ENCODE measurements around the gene FAM169A.
"Not testable (repeated sequence)": the region's sequence is repeated elsewhere in the genome, so short reads cannot be mapped to it uniquely, and the experiment has no call there.

FAM169A gene

DNA sequence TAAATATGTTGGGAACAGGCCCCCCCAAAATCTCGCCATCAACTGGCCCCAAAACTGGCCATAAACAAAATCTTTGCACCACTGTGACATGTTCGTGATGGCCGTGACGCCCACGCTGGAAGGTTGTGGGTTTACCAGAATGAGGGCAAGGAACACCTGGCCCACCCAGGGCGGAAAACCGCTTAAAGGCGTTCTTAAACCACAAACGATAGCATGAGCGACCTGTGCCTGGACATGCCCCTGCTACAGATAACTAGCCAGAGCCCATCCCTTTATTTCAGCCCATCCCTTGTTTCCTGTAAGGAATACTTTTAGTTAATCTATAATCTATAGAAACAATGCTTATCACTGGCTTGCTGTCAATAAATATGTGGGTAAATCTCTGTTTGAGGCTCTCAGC, 3.2 kb upstream of the FAM169A start:
- DNase-seq (ENCODE audit: low read depth), result not testable (repeated sequence)

DNA sequence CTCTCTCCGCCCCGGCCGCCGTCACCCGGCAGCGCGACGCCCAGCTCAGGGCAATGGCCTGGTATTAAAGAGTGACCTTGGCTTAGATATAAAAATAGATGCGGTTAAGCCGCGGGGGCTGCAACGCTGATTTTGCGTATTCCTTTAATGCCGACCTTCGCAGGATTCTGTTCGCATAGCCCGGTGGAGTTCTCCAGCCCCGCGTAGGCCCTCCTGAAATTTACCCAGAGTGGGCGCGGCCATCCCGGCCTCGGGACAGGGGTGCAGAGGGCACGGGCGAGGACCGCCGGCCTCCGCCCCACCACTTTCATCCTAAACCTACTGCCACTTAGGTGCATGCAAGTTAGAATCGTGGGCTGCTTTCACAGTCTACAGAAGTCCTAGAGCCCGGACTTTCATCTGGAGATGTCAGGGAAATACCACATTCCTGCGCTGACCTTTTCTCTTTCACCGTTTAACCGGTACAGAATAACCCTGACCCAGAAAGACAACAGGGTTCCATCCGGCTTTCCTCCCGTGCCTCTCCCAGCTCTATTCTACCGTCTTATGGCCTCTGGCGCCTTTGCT, 492 bp upstream of the FAM169A start:
- DNase-seq (ENCODE audit: low read depth), result no peak

DNA sequence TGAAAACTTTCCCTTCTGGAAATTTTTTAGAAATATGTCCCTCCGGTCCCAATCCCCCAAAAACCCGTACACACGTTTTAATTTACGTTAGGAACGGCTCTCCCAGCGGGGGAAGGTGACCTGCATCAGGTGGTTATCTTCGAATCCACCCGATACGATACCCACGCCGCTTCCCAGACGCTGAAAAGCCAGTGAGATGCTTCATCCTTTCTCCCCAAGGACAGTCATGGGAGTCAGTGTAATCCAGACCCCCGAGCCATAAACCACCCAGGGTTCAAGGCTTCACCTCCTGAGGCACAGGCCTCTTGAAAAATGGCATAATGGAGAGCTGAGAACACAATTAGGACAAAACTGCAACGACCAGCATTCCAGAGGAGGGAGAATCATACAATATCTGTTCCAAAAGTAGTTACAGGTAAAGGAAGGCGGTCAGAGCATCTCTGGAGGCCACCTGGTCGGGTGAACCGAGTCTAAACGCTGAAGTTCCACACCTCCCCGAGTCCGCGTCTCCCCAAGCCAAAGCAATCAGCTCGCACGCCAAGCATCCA, 857 bp downstream of the FAM169A start:
- DNase-seq (ENCODE audit: low read depth), result no peak

DNA sequence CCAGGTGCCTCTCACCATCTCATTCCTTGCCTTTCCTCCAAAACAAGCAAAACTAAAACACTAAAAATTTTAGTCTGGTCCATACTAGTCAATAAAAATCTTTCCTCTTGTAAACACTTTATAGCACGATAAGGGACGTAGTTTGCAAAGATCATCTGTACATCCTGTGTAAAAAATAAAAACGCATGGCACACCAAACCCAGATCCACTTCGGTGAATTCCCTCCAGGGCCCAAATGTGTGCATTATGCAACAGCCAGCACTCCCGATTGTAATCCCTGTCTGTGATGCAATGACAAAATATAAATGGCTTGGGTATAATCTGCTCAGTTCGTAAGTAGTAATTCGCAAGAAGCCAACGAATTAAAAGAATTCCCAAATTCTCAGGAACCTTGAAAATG, 1.4 kb downstream of the FAM169A start:
- DNase-seq (ENCODE audit: low read depth), result no peak

DNA sequence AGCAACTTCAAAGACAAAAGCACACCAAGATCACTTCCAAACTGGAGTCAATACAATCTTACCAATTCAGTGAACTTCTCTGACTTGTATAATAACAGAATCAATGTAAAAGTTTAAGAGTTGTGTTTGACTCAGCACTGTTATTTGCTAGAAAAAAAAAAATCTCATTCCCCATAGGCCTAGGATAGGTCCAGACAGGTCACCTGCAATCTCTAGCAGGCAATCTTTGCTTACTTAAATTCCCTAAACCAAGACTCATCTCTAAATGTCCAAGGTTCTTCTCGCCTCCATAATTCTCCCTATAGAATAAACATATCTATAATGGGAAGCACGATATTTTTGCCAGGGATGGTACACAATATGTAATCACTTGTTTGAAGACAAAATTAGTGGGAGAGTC, 2.5 kb downstream of the FAM169A start:
- DNase-seq (ENCODE audit: low read depth), result no peak

DNA sequence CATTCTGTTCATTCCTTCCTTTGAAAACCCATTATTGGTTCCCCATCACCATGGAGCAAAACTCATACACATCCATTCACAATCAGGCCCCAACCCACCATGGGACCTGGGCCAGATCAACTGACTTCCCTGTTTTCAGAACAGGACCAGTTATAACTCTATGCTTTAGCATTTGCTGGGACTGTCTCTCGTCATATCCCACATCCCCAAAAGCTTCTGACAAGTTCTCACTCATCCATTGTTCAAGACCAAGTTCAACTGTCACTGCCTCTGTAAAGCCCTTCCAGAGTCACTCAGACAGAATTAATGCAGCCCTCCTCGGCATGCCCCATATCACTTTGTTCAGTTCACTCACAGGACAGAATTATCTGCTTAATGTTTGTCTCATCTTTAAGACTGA, 4.0 kb downstream of the FAM169A start:
- no peak for DNase-seq (ENCODE audit: low read depth)

DNA sequence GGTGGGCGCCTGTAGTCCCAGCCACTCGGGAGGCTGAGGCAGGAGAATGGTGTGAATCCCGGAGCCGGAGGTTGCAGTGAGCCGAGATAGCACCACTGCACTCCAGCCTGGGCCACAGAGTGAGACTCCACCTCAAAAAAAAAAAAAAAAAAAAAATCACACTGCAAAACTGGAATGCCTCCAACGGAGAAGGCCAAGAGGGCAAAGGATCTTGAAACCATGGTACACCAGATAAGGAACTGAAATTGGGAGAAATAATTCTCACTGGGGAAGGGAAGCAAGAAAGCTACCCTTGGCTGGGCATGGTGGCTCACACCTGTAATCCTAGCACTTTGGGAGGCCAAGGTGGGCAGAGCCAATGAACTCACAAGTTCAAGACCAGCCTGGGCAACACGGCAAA, 9.2 kb downstream of the FAM169A start:
- DNase-seq (ENCODE audit: low read depth), result not testable (repeated sequence)

DNA sequence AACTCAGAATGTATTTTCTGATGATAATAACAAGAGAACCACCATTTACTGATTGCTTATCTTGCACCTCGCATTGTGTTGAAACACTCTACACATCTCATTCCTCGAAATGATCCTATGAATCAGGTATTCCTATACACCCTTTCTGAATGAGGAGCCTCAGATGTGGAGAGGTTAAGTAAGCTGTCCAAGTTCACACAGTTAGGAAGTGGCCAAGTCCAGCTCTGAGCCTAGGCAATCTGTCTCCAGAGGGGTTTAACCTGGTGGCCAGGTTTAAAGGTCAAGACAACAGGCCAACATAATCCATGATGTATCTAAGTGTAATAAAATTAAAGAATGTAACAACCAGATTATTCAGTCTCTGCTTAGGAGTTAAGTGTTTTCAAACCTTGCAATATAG, 12.9 kb downstream of the FAM169A start:
- no peak for DNase-seq (ENCODE audit: low read depth)

DNA sequence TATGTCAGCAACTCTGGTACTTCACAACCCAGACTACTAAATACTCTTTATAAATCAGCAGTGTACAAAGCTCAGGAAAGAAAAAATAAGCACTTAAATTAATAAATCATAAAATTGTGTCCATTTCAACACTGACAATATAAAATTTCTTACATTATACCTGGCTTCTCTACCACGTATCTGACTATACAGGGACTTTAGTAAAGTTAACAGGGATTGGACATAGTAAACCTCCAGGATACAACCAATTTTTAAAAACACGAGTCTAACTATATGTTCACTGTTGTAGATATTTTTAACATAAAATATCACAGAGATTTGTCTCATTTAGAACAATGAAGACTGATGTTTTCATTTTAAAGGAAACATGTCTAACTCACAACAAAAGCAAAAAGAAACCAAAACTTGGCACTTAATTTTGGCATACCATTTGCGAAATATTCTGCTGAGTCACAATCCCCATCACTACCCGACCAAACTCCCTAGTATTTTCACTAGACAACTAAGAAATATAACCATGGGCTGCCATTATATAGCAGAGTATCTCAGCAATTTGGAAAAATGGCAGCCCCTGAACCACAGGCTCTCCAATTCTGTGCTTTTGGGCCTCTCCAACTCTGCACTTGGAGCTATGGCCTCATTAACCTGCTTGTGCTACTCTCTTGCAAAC, 14.4 kb downstream of the FAM169A start:
- no peak for DNase-seq (ENCODE audit: low read depth)

DNA sequence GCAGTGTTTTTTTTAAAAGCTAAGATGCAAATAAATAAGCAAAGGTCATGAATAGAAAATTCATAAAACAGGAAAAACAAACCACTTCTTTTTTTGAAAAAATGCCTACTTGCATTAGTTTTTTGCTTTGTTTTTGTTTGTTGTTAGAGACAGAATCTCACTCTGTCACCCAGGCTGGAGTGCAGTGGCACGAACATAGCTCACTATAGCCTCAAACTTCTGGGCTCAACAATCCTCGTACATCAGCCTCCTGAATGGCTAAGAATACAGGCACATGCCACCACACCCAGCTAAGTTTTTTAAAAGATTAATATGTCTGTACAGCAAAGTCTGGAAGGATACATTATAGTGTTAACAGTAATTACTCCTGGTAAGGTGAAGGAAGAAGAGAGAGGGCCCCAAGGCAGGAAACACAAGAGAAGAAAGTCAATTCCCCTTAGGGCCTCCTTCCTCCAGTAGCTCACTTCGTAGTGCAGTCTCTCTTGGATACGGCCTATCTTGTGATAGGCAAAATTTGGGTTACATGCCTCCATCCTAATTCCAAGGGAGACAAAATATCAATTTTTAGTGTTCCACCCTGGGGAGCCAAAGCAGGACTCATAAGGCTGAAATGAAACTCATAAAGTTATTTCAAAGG, 15.3 kb downstream of the FAM169A start:
- DNase-seq (ENCODE audit: low read depth), result no peak

DNA sequence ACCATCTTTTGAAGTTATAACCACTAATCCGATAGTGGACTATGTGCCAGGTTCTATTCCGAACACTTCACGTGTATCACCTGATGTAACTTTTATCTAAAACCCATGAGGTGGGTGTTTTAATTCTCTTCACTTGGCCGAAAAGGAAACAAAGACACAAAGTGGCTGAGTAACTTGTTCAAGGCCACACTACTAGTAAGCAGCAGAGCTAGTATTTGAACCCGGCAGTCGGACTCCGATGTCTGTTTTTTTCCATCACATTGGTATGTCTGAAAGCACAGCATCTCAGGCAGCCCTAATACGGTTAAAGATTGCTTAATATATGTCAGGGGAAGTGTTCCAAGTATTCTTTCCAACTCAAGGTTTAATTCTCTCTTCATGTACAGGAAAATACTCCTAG, 16.2 kb downstream of the FAM169A start:
- no peak for DNase-seq (ENCODE audit: low read depth)

DNA sequence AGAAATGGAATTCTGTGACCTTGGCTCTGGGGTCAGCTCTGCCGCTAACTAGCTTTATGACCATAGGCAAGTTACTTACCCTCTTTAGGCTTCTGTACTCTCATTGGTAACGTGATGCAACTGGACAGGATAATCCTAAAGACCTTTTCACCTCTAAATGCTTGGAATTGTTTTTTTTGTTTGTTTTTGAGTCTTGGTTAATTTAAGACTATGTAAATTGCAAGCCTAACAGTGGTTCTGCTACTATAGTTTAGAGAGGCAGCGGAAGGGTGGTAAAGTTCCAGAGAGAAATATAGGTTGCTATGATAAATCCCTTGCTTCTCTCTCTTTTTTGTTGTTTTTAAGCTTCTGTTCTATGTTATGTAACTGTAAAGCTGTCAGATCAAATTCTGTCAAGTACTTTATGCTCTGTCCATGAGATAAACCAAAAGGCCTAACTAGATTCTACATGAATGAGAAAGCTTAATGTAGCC, 17.6 kb downstream of the FAM169A start:
- no peak for DNase-seq (ENCODE audit: low read depth)

DNA sequence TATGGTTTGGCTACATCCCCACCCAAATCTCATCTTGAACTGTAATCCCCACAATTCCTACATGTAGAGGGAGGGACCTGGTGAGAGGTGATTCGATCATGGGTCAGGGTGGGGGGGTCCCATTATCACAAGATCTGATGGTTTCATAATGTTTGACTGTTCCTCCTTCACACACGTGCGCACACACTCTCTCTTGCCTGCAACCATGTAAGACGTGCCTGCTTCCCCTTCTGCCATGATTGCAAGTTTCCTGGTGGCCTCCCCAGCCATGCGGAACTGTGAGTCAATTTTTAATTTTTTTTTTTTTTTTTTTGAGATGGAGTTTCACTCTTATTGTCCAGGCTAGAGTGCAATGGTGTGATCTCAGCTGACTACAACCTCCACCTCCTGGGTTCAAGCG, 27.0 kb downstream of the FAM169A start:
- no peak for DNase-seq (ENCODE audit: low read depth)

DNA sequence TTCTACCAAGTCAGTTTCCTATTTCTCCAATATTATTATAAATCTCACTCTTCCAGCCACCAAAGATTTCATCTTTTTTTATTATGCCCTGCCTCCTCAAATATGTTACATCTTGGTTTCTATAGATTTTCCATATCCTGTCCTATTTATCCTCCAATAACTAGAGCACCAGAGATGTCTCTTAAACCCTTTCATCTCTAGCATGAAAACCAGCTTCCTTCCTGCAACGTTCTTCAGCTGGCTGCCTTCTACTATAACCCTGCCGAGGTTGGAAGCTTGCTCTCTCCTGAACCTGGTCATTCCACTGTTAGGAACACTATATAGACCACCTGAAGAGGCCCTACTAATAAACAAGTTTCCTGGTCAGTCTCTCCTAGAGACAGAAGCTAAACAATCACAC, 27.9 kb downstream of the FAM169A start:
- no peak for DNase-seq (ENCODE audit: low read depth)

DNA sequence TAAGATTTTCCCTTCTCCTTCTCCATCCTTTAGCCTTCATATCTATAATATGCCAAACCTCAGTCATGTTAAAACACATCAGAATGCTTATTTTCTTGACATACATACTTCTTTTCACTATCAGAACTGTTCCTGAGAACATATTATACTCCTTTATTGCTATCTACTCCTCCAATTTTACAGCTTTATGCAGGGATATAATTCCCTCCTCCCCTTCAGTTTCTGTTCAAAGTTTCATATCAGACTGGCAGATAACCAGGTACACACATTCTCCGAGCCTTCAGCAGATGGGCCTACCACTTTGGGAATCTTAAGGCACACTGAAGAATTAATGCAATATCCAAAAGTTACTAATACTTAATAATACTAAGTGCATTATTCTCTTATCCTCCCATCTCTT, 29.1 kb downstream of the FAM169A start:
- no peak for DNase-seq (ENCODE audit: low read depth)

DNA sequence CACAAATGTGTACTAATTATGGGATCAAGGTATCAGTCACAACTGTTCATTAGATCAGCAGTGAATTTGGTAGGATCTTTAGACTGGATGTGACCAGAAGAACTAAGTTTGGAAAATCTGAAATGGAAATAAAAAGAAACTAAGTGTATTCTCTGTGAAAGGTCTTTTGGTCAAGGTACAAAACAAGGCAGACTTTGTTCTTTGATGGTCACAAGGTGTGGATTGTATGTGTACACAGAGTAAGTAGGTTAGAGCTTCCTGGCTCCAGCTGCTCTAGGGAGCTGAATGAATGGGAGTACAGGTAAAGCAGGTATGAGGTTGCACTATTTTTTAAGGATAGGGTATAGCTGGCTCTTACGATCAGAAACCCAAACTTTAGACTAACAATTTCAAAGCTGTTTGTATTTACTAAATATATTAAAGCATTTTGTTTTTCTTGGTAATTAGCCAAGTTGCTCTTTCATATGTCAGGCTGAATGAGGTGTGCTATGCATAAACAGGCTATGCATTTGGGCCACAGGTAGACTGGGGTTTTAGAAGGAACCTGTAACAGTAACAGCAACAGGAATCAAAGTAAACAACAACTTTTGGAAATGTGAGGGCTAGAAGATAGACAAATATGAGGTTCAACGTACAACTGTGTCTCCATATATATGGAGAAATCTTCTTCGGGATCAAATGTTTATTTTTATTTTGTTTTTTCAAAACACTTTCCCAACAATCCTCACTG, 32.5 kb downstream of the FAM169A start:
- no peak for DNase-seq (ENCODE audit: low read depth)

DNA sequence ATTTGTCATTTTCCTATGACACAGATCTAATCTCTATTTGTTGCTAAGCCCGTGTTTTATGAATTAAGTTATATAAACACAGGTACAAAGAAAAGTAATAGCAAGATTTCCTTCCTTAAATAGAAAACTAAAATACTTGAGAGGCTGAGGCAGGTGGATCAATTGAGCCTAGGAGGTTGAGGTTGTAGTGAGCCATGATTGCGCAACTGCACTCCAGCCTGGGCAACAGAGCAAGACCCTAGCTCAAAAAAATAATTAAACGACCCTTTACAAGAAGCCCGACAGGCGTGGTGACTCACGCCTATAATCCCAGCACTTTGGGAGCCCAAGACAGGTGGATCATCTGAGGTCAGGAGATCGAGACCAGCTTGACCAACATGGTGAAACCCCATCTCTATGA, 36.8 kb downstream of the FAM169A start:
- DNase-seq (ENCODE audit: low read depth), result no peak

DNA sequence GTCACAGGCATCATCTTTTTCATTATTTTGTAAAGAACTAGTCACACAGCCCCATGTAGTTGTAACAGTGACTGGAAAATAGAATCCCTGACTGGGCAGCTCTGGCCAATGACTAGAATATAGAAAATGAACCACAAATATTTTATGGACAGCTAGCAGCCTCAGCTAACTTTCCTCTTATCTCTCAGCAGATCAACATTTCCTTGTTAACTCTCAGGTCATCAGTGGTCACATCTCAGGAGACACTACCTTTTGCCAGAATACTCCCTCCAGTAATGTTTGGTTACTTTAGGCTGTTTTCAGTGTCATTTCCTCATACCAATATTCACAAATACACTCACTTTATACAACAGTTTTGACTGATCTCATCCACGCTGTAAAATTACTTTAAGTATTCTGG, 43.9 kb downstream of the FAM169A start:
- DNase-seq (ENCODE audit: low read depth), result no peak

DNA sequence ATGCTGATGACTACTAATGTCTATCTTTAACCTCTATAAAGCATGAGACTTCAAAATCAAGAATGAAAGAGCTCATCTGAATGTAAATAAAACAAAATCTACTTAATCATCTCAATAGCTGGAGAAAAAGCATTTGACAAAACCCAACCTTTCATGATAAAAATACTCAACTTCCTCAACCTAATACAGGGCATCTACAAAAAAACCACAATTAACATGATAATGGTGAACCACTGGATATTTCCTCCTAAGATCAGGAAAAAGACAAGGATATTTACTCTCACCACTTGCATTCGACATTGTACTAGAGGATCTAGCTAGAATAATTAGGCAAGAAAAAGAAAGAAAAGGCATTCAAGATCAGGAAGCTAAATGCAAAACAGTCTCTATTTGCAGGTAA, 49.3 kb downstream of the FAM169A start:
- no peak for DNase-seq (ENCODE audit: low read depth)

DNA sequence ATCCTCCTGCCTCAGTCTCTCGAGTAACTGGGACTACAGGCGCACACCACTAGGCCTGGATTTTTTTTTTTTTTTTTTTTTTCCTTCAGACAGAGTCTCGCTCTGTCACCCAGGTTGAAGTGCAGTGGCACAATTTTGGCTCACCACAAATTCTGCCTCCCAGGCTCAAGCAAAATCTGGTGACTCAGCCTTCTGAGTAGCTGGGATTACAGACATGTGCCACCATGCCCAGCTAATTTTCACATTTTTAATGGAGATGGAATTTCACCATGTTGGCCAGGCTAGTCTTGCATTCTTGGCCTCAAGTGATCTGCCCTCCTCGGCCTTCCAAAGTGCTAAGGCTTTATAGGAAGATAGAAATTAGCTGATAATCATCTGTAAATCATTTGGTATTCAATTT, 55.3 kb downstream of the FAM169A start:
- DNase-seq (ENCODE audit: low read depth), result no peak

DNA sequence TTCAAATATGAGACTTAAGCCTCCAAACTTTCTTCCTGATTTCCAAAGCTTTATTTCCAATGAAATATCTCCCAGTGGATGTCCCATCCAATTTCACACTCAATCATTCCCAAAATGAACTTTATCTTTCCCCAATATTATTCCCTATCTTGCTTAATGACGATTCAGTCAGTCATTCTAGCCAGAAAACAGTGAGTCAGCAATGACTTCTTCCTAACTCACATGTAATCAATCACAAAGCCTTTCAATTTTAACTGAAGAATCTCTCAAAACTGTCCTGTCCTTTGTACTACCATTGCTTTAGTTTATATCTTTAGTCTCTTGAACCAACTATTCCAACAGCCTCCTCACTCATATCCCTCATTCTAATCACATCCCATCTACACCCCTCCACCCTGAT, 64.2 kb downstream of the FAM169A start:
- DNase-seq (ENCODE audit: low read depth), result no peak

DNA sequence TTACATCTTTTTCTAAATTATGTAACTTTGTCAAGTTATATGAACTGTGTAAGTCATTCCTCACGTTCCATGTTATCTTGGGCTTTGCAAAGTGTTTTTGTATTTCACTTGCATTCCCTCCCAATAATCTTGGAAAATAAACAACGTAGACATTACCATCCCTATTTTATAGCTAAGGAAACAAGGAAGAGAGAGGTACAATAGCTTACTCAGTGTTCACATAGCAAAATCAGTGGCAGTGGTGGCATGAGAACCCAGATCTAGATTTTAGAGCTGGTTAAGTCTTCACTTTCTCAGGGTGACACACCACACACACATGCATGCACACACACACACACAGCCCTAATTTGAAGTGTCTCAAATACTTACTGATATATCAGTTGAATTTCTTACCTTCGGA, 65.0 kb downstream of the FAM169A start:
- DNase-seq (ENCODE audit: low read depth), result no peak

All from CMK (cell line).